H1 (cell line): ENCODE measurements around the gene ISG20L2. TPM values are rescaled to one million over a fixed set of nuclear protein-coding genes. Genes with fewer than 3 reads are reported as not detected.

Experiments used
- POLR2AphosphoS5 ChIP-seq: IDR thresholded peaks from 2 replicates; pipeline ENCODE4 v1.6.1; 2011; ENCODE audit warnings: low read depth, low read length
- RFX5 ChIP-seq: IDR thresholded peaks from 2 replicates; pipeline ENCODE4 v1.6.1; 2011; ENCODE audit warnings: low read depth, low read length, improper control_type of control experiment, borderline replicate concordance
- TCF12 ChIP-seq: IDR thresholded peaks from 2 replicates; pipeline ENCODE4 v1.6.1; 2011; ENCODE audit warnings: low read depth, mild to moderate bottlenecking, low read length
- polyA plus RNA-seq, 7 experiments: library from polyadenylated mRNA; depleted of rRNA in 3 of 7; stranded (reverse) in 5 of 7; unstranded in 2 of 7; fragments of >200 nt in 5 of 7; fragments of 200-250 nt in 2 of 7; gene quantifications; 1 replicate in 5 of 7; 2 replicates in 1 of 7; 4 replicates in 1 of 7; pipeline versions ENCODE4 v1.2.1 to v1.2.3, GENCODE V29; 2011 to 2013; ENCODE audit warnings: missing spikeins in 2 of 7, mixed read lengths in 2 of 7
- total RNA-seq: library from RNA; stranded (reverse); fragmentation: NEBNext Ultra II Directional; extraction: Animal tissue kit (Norgen Biotek cat#: 25700); gene quantifications from 2 replicates; pipeline ENCODE4 v1.2.1, GENCODE V29; 2021

ISG20L2 gene
- total and polyA plus RNA-seq, 2 of the 8 experiments (the other 6 are each of a cell fraction or from before 2014, with no cell fraction given): 47.5 to 53.0 TPM

DNA sequence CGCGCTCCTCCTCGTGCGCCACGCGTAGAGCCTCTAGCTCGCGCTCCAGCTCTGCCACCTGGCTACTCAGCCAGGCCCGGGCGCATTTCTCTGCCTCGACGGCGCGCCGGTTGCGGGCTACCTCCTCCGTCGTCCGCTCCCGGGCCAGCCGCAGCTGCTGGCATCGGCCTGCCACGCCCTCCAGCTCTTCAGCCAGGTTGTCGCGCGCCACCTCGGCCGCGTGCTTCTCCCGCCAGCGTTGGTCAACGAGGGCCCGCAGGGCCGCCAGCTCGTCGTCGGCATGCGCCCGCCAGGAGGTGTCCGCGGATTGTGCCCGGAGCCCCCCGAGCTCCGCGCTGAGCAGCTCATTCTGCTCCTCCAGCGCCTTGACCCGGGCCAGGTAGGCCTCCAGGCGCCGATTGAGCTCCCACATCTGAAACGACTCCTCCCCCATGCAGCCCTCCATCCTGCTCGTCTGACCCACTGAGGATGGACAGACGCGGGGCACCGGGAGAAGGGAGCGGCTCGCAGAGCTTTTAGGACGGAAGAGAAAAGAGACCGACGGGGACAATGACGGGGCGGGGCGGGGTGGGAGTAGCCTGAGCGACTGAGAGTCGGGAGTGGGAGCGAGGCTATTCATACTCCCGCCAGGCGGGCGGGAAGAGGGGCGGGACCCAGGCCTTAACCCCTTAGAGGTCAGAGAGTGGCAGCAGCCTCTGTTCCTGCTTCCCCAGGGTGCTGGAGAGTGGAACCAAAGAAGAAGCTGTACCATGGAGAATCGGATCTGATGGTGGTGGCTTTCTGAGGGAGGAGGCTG is 51.5 kb downstream of the ISG20L2 start, which contains the start of gene NES (continued):
- no peak for TF ChIP-seq TCF12
- no peak for TF ChIP-seq RFX5
- peak; percentile 56; the same call in 1 of the 2 replicates for TF ChIP-seq POLR2AphosphoS5
- TF ChIP-seq, all 59 proteins: peak for 17
